Fibroblast of lung (primary cell): Measurements from ENCODE around the gene ARL4D. TPM values are rescaled to one million over a fixed set of nuclear protein-coding genes. Genes with fewer than 3 reads are reported as not detected.

Source experiments
- DNase-seq, 2 donors: peaks; one replicate each; pipeline versions ENCODE4 v3.0.0 to v3.0.0-alpha.2; 2010; ENCODE audit warnings: low read depth in 2 of 2
- H2AFZ ChIP-seq: 2 replicates; pipeline ENCODE4 v1.5.1; 2012; ENCODE audit warnings: low read length, control low read depth, inconsistent platforms
- H3K27ac ChIP-seq: 2 replicates; pipeline ENCODE4 v1.5.1; 2011; ENCODE audit warnings: low read length, control low read depth; ENCODE audit not compliant: insufficient read depth
- H3K27me3 ChIP-seq: 2 replicates; pipeline ENCODE4 v1.5.1; 2011; ENCODE audit warnings: mild to moderate bottlenecking, low read length; ENCODE audit not compliant: control insufficient read depth, insufficient read depth
- H3K36me3 ChIP-seq: 2 replicates; pipeline ENCODE4 v1.5.1; 2011; ENCODE audit warnings: low read length; ENCODE audit not compliant: control insufficient read depth, insufficient read depth
- H3K4me1 ChIP-seq: 2 replicates; pipeline ENCODE4 v1.5.1; 2011; ENCODE audit warnings: low read length; ENCODE audit not compliant: control insufficient read depth, insufficient read depth; ENCODE audit errors: extremely low read depth
- H3K4me2 ChIP-seq: 2 replicates; pipeline ENCODE4 v1.5.1; 2011; ENCODE audit warnings: low read length, control low read depth; ENCODE audit not compliant: insufficient read depth; ENCODE audit errors: extremely low read depth
- H3K4me3 ChIP-seq, 4 experiments: fragments of 200-600 bp in 1 of 4; sonication (generic) in 1 of 4; replicated peaks in 1 of 4; 2 replicates each; pipeline ENCODE4 v1.5.1; 2011 to 2016; ENCODE audit warnings: low read length in 4 of 4, low read depth in 3 of 4, mild to moderate bottlenecking in 3 of 4, control low read depth in 2 of 4, inconsistent platforms in 1 of 4, mixed read lengths in 1 of 4; ENCODE audit not compliant: insufficient read depth in 1 of 4; ENCODE audit errors: control extremely low read depth in 1 of 4
- H3K79me2 ChIP-seq: 2 replicates; pipeline ENCODE4 v1.5.1; 2012; ENCODE audit warnings: mild to moderate bottlenecking, low read length, inconsistent platforms; ENCODE audit not compliant: control insufficient read depth, insufficient read depth
- H3K9ac ChIP-seq: 2 replicates; pipeline ENCODE4 v1.5.1; 2011; ENCODE audit warnings: mild to moderate bottlenecking, low read length, control low read depth; ENCODE audit not compliant: insufficient read depth
- H3K9me3 ChIP-seq: 2 replicates; pipeline ENCODE4 v1.5.1; 2012; ENCODE audit warnings: low read depth, low read length; ENCODE audit not compliant: control insufficient read depth, insufficient read depth
- H4K20me1 ChIP-seq: 2 replicates; pipeline ENCODE4 v1.5.1; 2011; ENCODE audit warnings: low read length; ENCODE audit not compliant: control insufficient read depth, insufficient read depth; ENCODE audit errors: extremely low read depth
- EZH2 ChIP-seq: IDR thresholded peaks from 2 replicates; pipeline ENCODE4 v1.5.1; 2012; ENCODE audit warnings: low read length, control low read depth, mild to moderate bottlenecking; ENCODE audit errors: missing control alignments
- polyA plus RNA-seq, 2 donors: library from polyadenylated mRNA; depleted of rRNA in 1 of 2; stranded (reverse) in 1 of 2; unstranded in 1 of 2; fragments of >200 nt; gene quantifications; 2 replicates each; pipeline ENCODE4 v1.2.1, GENCODE V29; 2011 to 2012; ENCODE audit warnings: missing spikeins in 1 of 2
- total RNA-seq: library from RNA; depleted of rRNA; stranded (reverse); fragments of >200 nt; gene quantifications from 2 replicates; pipeline ENCODE4 v1.2.1, GENCODE V29; 2014
- TF ChIP-seq, protein P1 (sequence below), 2 donors: IDR thresholded peaks in 1 of 2; conservative IDR thresholded peaks in 1 of 2; 1 replicate in 1 of 2; 2 replicates in 1 of 2; pipeline ENCODE4 v1.5.1; 2011 to 2012; ENCODE audit warnings: low read length in 2 of 2, control low read depth in 1 of 2, inconsistent platforms in 1 of 2, low read depth in 1 of 2, mild to moderate bottlenecking in 1 of 2

Gene ARL4D
- total and polyA plus RNA-seq, 2 donors (not counting 1 experiment from before 2014, with no cell fraction given) = 12.5 to 46.4 TPM

DNA sequence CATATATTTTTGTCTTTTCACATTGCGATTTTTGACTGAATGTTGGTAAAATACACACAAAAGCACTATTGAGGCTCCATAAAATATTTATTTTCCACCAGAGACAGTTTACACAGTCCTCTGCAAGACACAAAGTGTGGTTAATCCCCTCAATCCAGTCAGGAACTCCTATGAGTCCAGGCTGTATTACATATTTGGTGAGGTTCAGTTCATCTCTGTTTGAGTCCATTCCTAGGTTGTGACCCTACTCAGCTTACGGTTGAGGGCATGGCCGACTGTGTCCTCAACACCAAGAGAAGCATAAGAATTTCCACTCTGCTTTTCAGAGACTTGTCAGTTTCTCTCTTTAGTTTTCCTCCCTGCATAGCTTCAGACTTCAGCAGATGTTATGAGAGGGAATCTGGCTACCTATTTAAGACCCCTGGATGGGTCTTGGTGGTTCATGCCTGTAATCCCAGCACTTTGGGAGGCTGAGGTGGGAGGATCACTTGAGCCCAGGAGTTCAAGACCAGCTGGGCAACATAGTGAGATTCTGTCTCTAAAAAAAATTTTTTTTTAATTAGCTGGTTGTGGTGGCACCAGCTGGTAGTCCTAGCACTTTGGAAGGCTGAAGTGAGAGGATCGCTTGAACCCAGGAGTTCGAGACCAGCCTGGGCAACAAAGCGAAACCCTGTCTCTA lies 25.1 kb downstream of the ARL4D start:
- no peaks in the 10 kb centered on the region for H3K27me3 ChIP-seq
- no peak for TF ChIP-seq EZH2
- TF ChIP-seq, protein P1, sequence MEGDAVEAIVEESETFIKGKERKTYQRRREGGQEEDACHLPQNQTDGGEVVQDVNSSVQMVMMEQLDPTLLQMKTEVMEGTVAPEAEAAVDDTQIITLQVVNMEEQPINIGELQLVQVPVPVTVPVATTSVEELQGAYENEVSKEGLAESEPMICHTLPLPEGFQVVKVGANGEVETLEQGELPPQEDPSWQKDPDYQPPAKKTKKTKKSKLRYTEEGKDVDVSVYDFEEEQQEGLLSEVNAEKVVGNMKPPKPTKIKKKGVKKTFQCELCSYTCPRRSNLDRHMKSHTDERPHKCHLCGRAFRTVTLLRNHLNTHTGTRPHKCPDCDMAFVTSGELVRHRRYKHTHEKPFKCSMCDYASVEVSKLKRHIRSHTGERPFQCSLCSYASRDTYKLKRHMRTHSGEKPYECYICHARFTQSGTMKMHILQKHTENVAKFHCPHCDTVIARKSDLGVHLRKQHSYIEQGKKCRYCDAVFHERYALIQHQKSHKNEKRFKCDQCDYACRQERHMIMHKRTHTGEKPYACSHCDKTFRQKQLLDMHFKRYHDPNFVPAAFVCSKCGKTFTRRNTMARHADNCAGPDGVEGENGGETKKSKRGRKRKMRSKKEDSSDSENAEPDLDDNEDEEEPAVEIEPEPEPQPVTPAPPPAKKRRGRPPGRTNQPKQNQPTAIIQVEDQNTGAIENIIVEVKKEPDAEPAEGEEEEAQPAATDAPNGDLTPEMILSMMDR (conservative IDR thresholded peaks at IDR 0.05 in 1 of 2, IDR thresholded peaks at IDR 0.05 in 1 of 2; ENCODE audit: low read depth in 1 of 2, low read length in 2 of 2) = no peak
- H3K4me2 ChIP-seq = no peak overlapping the region
- H3K9me3 ChIP-seq = no peaks in the 10 kb centered on the region
- no peak overlapping the region for H3K4me3 ChIP-seq
- H3K79me2 ChIP-seq = no peaks in the 10 kb centered on the region
- H3K4me1 ChIP-seq = peaks cover 5% of the 10 kb centered on the region
- H3K27ac ChIP-seq = no peak overlapping the region
- no peaks in the 10 kb centered on the region for H3K36me3 ChIP-seq
- no peak for DNase-seq
- H3K9ac ChIP-seq = no peak overlapping the region
- no peaks in the 10 kb centered on the region for H4K20me1 ChIP-seq
- no peak overlapping the region for H2AFZ ChIP-seq

DNA sequence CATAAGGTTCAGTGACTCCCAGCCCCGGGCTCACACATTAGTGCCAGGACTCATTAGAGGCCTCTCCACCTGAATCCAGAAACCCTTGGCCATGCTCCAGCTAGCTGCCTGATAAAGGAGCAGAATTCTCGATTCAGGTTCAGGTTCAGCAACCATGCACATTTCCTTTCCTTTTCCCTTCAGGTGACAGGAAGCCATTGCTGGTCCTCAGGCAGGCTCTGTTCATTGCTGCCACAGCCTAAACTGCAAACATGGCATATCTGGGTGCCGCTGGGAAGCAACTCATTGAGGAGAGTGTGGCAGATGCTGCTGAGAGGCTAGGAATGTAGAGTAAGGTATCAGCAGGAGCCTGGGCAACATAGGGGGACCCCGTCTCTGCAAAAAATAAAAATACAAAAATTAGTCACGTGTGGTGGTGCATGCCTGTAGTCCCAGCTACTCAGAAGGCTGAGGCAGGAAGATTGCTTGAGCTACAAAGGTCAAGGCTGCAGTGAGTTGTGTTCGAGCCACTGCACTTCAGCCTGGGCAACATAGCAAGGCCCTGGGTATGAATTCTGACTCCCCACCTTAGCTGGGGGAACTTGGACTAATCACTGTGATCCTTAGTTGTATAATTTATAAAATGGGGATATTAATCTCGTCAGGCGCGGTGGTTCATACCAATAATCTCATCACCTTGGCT lies 28.7 kb downstream of the ARL4D start:
- Histone ChIP-seq H3K9ac (no peak overlapping the region), H3K79me2 (no peaks in the 10 kb centered on the region), H3K27me3 (peaks cover 3% of the 10 kb centered on the region), H3K9me3 (no peaks in the 10 kb centered on the region), H4K20me1 (no peaks in the 10 kb centered on the region), H3K36me3 (no peaks in the 10 kb centered on the region), H3K4me1 (no peaks in the 10 kb centered on the region), H3K27ac (no peak overlapping the region), H3K4me3 (no peak overlapping the region), H3K4me2 (no peak overlapping the region), H2AFZ (no peak overlapping the region)
- no peak for TF ChIP-seq EZH2
- TF ChIP-seq, protein P1 (conservative IDR thresholded peaks at IDR 0.05 in 1 of 2, IDR thresholded peaks at IDR 0.05 in 1 of 2; ENCODE audit: low read depth in 1 of 2, low read length in 2 of 2) = no peak
- no peak for DNase-seq

DNA sequence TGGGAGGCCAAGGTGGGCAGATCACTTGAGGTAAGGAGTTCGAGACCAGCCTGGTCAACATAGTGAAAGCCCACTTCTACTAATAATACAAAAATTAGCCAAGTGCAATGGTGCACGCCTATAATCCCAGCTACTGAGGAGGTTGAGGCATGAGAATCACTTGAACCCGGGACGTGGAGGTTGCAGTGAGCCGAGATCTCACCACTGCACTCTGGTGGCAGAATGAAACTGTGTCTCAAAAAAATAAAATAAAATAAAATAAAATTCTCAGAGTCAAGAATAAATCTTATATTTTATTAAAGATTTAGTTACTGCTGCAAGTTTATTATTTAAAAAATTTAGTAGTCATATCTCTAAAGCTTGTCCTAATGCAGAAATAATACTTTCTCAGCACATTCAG lies 29.7 kb downstream of the ARL4D start:
- no peaks in the 10 kb centered on the region for H3K9me3 ChIP-seq
- no peak overlapping the region for H3K4me2 ChIP-seq
- H3K79me2 ChIP-seq = no peaks in the 10 kb centered on the region
- H2AFZ ChIP-seq = no peak overlapping the region
- H3K4me1 ChIP-seq = no peaks in the 10 kb centered on the region
- H3K27ac ChIP-seq = no peak overlapping the region
- H3K36me3 ChIP-seq = no peaks in the 10 kb centered on the region
- no peak for DNase-seq
- no peak for TF ChIP-seq EZH2
- TF ChIP-seq, protein P1 (conservative IDR thresholded peaks at IDR 0.05 in 1 of 2, IDR thresholded peaks at IDR 0.05 in 1 of 2; ENCODE audit: low read depth in 1 of 2, low read length in 2 of 2) = peak in 1 of 2 donors; percentile 31
- no peak overlapping the region for H3K9ac ChIP-seq
- H3K4me3 ChIP-seq = no peak overlapping the region
- no peaks in the 10 kb centered on the region for H4K20me1 ChIP-seq
- peaks cover 3% of the 10 kb centered on the region for H3K27me3 ChIP-seq
